GM19239 (cell line): ENCODE results near the gene RBM47.
"Not testable (repeated sequence)": the region's sequence is repeated elsewhere in the genome, so short reads cannot be mapped to it uniquely, and the experiment has no call there.

Source experiments
- DNase-seq: peaks from one replicate; pipeline ENCODE4 v3.0.0; 2011; ENCODE audit warnings: low spot score; ENCODE audit not compliant: insufficient read length
- FAIRE-seq: peaks from 2 replicates; lab custom pipeline; 2011; peaks lifted over from hg19 to GRCh38; lab: Jason Lieb, UNC

Gene RBM47

DNA sequence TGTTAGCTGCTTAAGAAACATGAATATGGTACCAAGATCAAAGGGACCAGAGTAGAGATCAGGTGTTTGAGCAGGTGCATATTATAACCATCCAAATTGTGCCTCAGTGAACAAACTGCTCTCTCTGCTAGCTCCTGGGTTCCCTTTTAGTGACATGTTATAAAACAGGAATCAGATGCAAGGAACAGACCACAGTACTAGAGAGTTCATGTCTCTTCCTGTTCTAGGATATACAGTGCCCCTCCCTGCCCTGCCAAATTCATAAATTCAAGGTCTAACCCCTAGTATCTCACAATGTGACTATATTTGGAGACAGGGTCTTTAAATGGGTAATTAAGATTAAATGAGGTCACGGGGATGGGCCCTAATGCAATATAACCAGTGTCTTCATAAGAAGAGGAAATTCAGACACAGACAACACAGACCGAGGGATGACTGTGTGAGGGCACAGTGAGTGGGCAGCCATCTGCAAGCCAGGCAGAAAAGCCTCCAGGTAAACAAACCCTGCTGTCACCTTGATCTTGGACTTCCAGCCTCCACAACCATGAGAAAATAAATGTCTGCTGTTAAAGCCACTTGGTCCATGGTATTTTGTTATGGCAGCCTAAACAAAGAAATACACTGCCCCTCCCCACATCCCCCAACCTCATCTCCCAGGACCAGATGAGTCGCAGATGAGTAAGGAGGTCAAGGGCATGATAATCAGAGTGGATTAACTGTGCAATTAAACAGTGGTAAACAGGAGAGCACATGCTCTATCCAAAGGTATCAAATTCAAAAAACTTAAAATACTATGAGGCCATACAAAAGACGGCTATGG is 82.5 kb downstream of the RBM47 start:
- no peak for DNase-seq
- FAIRE-seq: peak; percentile 59

- DNase-seq: no peak
Measured at GRCh38 chr4:40546506-40546905, 83.2 kb downstream of the RBM47 start.

DNA sequence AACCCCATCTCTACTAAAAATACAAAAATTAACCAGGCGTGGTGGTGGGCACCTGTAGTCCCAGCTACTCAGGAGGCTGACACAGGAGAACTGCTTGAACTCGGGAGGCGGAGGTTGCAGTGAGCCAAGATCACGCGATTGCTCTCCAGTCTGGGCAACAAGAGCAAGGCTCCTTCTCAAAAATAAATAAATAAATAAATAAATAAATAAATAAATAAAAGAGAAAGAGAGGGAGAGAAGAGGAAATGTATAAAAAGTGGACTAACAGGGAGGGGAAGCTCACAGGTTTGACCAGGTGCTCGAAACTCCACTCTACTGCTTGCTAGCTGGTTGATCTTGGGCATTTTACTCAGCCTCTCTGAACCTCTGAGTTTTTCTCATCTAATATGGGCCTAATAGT is 84.2 kb downstream of the RBM47 start:
- not testable (repeated sequence) for DNase-seq, FAIRE-seq

More at GRCh38 chr4:40546506-40546905, 83.2 kb downstream of the RBM47 start:
- no peak for FAIRE-seq

GRCh38 chr4:40544221-40544620 is 85.4 kb downstream of the RBM47 start:
- DNase-seq (no peak), FAIRE-seq (peak; percentile 44)

- FAIRE-seq: no peak
- no peak for DNase-seq
Measured at GRCh38 chr4:40540800-40541199, 88.9 kb downstream of the RBM47 start.

DNA sequence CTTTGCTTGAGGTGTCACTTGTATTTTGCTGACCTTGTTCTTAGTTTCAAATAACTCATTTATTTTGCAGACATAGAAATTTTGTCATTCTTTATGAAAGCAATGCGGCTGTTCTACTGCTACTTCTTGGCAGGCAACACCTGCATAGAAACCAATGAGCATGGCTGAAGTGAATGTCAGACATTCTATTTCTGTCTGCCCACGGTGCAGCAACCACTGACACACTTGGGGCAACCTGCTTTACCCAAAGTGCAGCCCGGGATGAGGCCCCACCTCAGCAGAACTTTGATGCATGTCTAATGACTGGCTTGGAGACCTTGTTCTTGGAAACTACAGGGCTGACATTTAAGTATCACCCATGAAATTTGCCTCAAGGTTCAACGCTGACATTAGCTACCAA is 93.6 kb downstream of the RBM47 start:
- DNase-seq (no peak), FAIRE-seq (peak; percentile 85)

DNA sequence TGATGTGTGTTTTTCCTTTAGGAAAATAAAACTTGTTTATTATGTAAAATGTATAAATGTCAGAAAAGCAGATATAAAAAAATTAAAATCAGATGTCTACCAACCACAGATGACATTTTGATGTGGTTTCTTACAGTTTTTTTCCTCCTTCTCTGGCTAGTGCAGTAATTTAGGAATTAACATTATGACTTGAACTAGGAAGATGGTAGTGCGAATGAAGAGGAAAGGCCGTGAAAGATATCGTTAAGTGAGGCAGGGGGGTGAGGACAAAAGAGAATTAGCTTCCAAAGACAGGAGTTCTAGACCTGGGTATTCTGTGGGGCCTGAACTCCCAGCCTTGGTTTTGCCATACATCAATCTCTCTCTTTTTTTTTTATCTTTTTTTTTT is 98.0 kb downstream of the RBM47 start:
- DNase-seq: no peak
- no peak for FAIRE-seq

GRCh38 chr4:40530961-40531635 is 98.6 kb downstream of the RBM47 start:
- no peak for DNase-seq
- FAIRE-seq: no peak

DNA sequence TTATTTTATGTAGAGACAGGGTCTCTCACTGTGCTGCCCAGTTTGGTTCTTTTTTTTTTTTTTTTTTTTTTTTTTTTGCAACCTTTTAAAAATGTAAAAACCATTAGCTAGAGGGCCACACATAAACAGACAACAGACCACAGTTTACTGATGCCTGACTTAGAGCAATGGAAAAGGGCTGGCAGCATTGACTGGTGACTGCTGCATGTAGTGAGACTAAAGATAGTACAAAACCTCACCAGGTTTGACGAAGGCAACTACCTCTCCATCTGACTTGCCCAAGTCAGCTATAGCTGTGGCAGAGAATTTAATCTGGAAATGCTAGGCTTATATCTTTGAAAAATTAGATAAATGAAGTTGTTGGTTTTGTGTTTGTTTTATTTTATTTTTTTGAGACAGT is 102.9 kb downstream of the RBM47 start:
- DNase-seq: no peak
- no peak for FAIRE-seq

- FAIRE-seq (no peak), DNase-seq (no peak)
Measured at GRCh38 chr4:40525752-40526598, 103.7 kb downstream of the RBM47 start.

DNA sequence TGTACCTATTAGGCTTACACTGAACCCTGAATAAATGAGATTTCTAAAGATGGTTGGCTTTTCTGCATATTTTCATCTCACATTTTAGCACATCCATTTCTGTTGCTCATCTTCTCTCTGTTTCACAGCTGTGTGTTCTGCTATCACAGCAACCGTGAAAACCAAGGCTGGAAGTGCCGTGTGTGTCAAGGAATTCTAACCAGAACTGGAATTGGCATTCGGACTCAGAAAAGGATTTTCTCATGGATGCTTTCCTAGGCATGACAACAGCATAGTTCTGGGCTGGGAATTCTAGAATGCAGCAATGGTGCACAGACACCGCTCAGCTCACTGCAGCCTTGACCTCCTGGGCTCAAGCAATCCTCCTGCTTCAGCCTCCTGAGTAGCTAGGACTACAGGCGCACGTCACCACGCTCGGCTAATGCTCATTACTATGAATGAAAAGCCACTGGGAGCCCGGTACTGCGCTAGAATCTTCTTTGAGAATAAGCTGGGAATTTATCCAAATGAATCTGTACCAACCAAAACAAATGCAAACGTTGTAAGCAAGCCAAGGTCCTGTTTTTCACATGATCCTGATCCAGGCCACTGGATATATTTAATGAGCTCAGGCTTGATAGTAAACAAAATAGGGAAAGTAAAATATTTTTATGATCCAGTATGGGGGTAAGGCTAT is 105.2 kb downstream of the RBM47 start:
- no peak for FAIRE-seq
- DNase-seq: no peak

DNA sequence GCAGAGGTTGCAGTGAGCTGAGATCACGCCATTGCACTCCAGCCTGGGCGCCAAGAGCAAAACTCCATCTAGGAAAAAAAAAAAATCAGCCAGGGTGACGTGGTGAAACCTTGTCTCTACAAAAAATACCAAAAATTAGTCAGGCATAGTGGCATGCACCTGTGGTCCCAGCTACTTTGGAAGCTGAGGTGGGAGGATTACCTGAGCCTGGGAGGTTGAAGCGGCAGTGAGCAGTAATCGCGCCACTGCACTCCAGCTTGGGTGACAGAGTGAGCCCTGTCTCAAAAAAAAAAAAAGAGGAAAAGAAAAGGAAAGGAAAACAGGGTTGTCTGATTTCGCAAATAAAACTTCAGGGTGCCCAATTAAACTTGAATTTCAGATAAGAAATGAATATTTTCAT is 106.1 kb downstream of the RBM47 start:
- DNase-seq: no peak
- FAIRE-seq: peak; percentile 28

DNA sequence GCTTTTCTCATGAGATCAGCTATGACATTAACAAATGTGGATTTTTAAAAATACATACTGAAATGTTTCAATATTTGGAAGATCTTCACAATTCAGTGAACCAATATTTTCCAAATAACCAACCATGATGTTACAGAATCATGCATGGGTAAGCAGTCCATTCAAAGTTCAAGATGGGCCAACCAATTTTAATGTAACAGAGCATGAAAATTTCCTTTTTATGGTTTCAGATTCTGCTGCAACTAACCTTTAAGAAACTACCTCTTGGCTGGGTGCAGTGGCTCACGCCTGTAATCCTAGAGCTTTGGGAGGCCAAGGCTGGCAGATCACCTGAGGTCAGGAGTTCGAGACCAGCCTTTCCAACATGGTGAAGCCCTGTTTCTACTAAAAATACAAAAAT is 107.7 kb downstream of the RBM47 start:
- no peak for DNase-seq
- peak; percentile 64 for FAIRE-seq

DNA sequence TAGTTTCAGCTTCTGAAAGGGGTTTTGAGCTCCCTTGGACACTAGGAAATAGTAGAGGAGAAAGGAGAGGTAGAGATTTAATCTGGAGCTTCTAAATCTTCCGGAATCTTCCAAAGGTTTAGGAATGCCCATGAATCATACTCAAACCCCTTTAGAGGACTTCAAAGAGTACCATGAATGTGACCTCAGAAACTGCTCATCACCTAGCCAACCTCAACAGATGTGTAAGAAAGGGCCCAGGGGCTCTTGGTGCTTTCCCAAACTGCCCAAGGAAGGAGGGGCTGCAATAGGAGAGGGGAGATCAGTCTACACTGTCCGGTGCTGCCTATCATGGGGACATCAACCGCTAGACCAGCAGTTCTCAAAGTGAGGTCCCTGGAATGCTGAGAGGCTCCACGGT is 109.1 kb downstream of the RBM47 start:
- DNase-seq (no peak), FAIRE-seq (no peak)

DNA sequence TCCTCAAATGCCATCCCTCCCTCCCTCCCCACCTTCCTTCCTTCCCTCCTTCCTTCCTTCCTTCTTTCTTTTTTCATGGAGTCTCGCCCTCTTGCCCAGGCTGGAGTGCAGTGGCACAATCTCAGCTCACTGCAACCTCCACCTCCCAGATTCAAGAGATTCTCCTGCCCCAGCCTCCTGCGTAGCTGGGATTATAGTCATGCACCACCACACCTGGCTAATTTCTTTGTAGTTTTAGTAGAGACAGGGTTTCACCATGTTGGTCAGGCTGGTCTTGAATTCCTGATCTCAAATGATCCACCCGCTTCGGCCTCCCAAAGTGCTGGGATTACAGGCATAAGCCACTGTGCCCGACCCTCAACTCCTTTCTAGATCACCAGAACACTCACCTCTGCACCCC is 112.6 kb downstream of the RBM47 start:
- FAIRE-seq, DNase-seq: not testable (repeated sequence)

DNA sequence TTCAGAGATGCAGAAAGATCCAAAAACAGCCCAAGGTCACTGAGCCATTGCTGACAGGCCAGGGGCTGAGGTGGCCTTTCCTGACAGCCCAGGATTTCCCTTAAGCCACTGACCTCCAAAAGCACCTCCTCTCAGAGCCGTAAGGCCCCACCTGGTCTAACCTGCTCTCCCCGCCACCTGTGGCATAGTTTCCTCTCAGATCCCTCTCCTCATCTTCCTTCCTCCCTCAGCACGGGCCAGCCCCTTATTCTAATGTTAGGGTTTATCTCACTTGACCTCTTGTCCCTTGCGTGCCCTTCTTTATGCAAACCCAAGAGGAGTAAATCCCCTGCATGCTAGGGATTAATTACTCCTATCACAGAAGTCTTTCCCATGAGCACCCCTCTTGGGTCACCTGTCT is 113.0 kb downstream of the RBM47 start:
- FAIRE-seq: peak; percentile 75
- DNase-seq: no peak

- peak; percentile 98 for FAIRE-seq
- DNase-seq: peak; percentile 71
Measured at GRCh38 chr4:40515398-40516293, 114.0 kb downstream of the RBM47 start.

GRCh38 chr4:40515037-40515397 is 114.6 kb downstream of the RBM47 start:
- FAIRE-seq (no peak), DNase-seq (no peak)

GRCh38 chr4:40514497-40514951 is 115.1 kb downstream of the RBM47 start:
- FAIRE-seq (no peak), DNase-seq (no peak)
